ENCODE measurements around the gene MOB1B.

DNA sequence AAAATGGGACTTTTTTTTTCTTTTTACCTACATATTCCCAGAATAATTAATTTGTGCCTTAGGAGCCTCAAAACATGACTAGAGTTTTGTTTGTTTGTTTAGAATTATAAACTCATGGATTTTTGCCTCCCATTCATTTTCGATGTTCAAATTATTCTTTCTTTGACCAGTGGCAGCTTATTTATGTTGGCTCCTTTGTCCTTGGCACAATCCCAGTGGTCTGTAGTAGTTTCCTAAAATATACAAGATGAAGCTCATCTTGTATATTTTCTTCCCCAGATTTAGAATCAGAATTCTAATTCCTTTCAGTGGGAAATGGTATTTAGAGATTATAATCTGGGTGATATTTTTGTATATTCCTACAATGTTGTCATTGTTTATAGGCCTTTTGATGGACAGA is 118.4 kb downstream of the MOB1B start:
- TF ChIP-seq, protein P1, sequence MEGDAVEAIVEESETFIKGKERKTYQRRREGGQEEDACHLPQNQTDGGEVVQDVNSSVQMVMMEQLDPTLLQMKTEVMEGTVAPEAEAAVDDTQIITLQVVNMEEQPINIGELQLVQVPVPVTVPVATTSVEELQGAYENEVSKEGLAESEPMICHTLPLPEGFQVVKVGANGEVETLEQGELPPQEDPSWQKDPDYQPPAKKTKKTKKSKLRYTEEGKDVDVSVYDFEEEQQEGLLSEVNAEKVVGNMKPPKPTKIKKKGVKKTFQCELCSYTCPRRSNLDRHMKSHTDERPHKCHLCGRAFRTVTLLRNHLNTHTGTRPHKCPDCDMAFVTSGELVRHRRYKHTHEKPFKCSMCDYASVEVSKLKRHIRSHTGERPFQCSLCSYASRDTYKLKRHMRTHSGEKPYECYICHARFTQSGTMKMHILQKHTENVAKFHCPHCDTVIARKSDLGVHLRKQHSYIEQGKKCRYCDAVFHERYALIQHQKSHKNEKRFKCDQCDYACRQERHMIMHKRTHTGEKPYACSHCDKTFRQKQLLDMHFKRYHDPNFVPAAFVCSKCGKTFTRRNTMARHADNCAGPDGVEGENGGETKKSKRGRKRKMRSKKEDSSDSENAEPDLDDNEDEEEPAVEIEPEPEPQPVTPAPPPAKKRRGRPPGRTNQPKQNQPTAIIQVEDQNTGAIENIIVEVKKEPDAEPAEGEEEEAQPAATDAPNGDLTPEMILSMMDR (conservative IDR thresholded peaks at IDR 0.05; ENCODE audit: low read depth in 2 of 2): no peak
- TF ChIP-seq EZH2 (IDR thresholded peaks at IDR 0.05; ENCODE audit: low read depth, unreplicated experiment) (no peak), JUNB (IDR thresholded peaks at IDR 0.05; ENCODE audit: unreplicated experiment) (no peak), EZH2phosphoT487 (IDR thresholded peaks at IDR 0.05; ENCODE audit: unreplicated experiment) (no peak)

Data from GM23338 (cell line).